ENCODE measurements around the gene MRAS.

Gene MRAS

GRCh38 chr3:138432576-138433240, 84.3 kb downstream of the MRAS start:
- no peak for DNase-seq (ENCODE audit: low read depth, low spot score)
- no peak for TF ChIP-seq CTCF (IDR thresholded peaks at IDR 0.05; ENCODE audit: low read depth, low read length)
- H3K4me3 ChIP-seq (ENCODE audit: low read depth, low read length): no peak overlapping the region
- in situ Hi-C loops (cut with HindIII; ENCODE audit: low sequenced_read_pairs): no loop called here

GRCh38 chr3:138433892-138434275, 85.5 kb downstream of the MRAS start:
- in situ Hi-C loops (cut with HindIII; ENCODE audit: low sequenced_read_pairs): no loop called here
- H3K4me3 ChIP-seq (ENCODE audit: low read depth, low read length): no peak overlapping the region
- no peak for TF ChIP-seq CTCF (IDR thresholded peaks at IDR 0.05; ENCODE audit: low read depth, low read length)
- DNase-seq (ENCODE audit: low read depth, low spot score): no peak

- TF ChIP-seq CTCF (IDR thresholded peaks at IDR 0.05; ENCODE audit: low read depth, low read length): no peak
- peak; percentile 38 for DNase-seq (ENCODE audit: low read depth, low spot score)
- in situ Hi-C loops (cut with HindIII; ENCODE audit: low sequenced_read_pairs): no loop called here
- peak within 1 kb of the TSS; percentile 34 for H3K4me3 ChIP-seq (ENCODE audit: low read depth, low read length)
Observed at GRCh38 chr3:138434276-138434874, 86.0 kb downstream of the MRAS start, which contains the start of gene ESYT3. Gene ESYT3 (plus strand): TSS chr3:138434616. CDS start chr3:138434799, 183 bp downstream.

GRCh38 chr3:138434875-138435772, 86.7 kb downstream of the MRAS start:
- DNase-seq (ENCODE audit: low read depth, low spot score): no peak
- H3K4me3 ChIP-seq (ENCODE audit: low read depth, low read length): peak overlapping the region; percentile 34
- no peak for TF ChIP-seq CTCF (IDR thresholded peaks at IDR 0.05; ENCODE audit: low read depth, low read length)
- in situ Hi-C loops (cut with HindIII; ENCODE audit: low sequenced_read_pairs): no loop called here

GRCh38 chr3:138435840-138436239, 87.5 kb downstream of the MRAS start:
- H3K4me3 ChIP-seq (ENCODE audit: low read depth, low read length): no peak overlapping the region
- in situ Hi-C loops (cut with HindIII; ENCODE audit: low sequenced_read_pairs): no loop called here
- no peak for DNase-seq (ENCODE audit: low read depth, low spot score)
- TF ChIP-seq CTCF (IDR thresholded peaks at IDR 0.05; ENCODE audit: low read depth, low read length): no peak

- no peak for TF ChIP-seq CTCF (IDR thresholded peaks at IDR 0.05; ENCODE audit: low read depth, low read length)
- H3K4me3 ChIP-seq (ENCODE audit: low read depth, low read length): no peak overlapping the region
- DNase-seq (ENCODE audit: low read depth, low spot score): no peak
- in situ Hi-C loops (cut with HindIII; ENCODE audit: low sequenced_read_pairs): no loop called here
Observed at GRCh38 chr3:138437281-138437680, 88.9 kb downstream of the MRAS start.

Measured in astrocyte of the spinal cord (primary cell).